HK-2 (cell line): ENCODE results near the gene SPPL2B.

ENCODE experiments used
- DNase-seq: peaks from one replicate; pipeline ENCODE4 v3.0.0-alpha.2; 2018; ENCODE audit not compliant: unreplicated experiment

SPPL2B gene

GRCh38 chr19:2323707-2324106 lies 4.8 kb upstream of the SPPL2B start:
- no peak for DNase-seq

GRCh38 chr19:2324220-2324948 lies 4.1 kb upstream of the SPPL2B start:
- DNase-seq, result no peak

GRCh38 chr19:2325281-2326046 lies 3.0 kb upstream of the SPPL2B start:
- DNase-seq, result no peak

DNA sequence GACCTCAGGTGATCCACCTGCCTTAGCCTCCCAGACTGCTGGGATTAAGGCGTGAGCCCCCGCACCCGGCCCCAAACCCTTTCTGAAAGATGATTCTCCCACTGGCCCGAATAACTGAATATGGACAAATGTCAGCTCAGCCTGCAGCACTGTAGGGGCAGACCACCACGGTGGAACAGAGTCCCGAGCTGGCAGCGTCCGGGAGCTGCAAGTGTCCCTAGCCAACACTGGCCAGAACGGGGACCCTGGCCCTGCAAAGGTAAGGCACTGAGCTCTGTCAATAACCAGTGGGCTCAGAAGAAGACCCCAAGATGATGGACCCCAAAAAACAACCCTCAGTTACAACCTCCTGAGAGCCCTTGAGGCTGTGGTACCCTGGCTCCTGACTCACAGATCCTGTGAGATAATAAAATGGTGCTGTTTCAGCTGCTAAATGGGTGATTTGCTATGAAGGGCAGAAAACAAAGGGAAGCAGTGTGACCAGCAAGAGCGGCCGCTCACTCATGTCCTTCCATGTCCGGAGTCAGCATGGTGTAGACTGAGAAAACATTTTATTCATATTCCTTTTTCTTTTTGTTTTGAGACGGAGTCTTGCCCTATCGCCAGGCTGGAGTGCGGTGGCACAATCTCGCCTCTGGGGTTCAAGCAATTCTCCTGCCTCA lies 1.7 kb upstream of the SPPL2B start:
- DNase-seq, result no peak

- DNase-seq, result peak; percentile 49
These were observed 597 bp upstream of the SPPL2B start for GRCh38 chr19:2327773-2328400.

GRCh38 chr19:2329149-2329478 lies 630 bp downstream of the SPPL2B start:
- no peak for DNase-seq

DNA sequence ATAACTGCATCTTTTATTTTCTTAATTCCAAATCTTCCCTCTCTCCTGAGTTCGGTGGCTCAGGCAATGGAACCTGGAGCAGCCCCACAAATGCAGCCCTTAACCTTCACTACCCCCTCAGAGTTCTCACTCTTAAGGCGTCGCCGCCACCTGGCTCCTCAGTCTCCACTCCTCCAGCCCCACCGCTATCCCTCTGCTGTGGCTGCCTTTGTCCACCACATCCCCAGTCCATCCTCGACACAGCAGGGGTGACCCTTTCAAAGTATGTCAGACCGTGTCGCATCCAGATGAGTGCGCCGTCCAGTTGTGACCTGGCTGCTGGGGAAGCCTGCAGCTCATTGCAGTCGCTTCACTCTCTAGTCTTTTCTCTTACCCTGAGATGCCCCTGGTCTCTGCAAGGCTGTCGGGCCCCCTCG lies 1.0 kb downstream of the SPPL2B start:
- no peak for DNase-seq

DNA sequence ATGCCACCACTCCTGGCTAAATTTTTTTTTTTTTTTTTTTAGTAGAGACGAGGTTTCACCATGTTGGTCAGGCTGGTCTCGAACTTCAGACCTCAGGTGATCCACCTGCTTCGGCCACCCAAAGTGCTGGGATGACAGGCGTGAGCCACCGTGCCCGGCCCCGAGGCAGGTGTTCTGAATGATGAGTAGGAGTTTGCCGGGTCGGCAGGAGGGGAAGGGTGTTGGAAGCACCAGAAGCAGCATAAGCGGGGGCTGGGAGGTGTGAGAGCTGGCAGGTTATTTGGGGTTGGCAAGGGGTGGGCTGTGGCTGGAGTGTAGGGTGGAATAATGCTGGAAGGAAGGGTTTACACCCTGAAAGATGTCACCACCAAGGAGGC lies 1.8 kb downstream of the SPPL2B start:
- DNase-seq, result no peak

GRCh38 chr19:2330632-2331284 lies 2.3 kb downstream of the SPPL2B start:
- DNase-seq, result no peak

GRCh38 chr19:2331601-2332246 lies 3.2 kb downstream of the SPPL2B start:
- no peak for DNase-seq

DNA sequence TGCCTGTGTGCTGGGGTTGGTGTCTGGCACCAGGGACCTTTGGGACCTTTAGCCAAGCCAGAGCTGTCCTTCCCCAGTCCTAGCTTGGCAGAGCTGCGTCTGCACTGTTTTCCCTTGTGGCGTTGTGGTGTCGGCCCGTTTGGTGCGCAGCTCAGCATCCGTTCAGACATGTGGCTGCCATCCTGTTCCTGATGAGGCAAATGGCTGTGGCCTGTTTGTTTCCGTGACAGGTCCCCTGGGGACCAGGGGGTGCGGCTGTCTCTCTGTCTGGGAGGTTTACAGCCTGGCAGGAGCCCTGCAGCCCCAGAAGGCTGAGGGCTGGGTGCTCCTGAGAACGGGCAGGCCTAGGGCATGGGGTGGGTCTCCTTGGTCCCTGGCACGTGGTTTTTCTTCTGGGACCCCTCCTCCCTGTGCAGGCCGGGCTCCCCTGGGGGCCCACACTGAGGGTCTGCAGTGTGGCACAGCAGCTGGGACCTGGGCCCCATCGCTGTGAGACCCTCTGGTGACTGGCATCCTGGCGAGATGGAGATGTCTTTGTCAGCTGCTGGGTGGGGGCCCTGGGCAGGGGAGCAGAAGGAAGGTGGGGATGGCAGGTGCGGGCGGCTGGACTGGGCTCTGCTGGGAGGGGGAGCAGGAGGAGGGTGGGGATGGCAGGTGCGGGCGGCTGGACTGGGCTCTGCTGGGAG lies 4.0 kb downstream of the SPPL2B start:
- DNase-seq, result no peak

DNA sequence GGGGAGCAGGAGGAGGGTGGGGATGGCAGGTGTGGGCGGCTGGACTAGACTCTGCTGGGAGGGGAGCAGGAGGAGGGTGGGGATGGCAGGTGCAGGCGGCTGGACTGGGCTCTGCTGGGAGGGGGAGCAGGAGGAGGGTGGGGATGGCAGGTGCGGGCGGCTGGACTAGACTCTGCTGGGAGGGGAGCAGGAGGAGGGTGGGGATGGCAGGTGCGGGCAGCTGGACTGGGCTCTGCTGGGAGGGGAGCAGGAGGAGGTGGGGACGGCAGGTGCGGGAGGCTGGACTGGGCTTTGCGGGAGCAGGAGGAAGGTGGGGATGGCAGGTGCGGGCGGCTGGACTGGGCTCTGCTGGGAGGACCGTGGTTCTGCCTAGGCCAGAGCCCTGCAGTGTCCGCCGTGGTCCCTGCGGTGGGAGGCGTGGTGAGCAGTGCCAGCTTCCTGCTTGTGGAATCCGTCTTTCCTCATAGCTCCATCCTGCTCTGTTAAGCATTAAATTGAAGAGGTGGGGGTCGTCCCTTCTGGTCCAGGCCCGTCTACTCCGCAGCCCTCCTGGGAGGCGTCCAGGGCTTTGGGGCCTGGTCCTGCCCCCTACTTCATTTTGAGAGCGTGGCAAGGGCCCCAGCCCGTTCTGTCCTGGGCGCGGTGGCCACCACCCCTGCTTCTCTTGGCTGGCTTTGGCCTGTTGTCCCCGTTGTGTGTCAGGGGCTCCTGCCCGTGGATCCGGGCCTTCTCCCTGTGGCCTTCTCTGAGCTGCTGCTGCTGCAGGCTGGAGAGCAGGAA lies 4.7 kb downstream of the SPPL2B start:
- no peak for DNase-seq

DNA sequence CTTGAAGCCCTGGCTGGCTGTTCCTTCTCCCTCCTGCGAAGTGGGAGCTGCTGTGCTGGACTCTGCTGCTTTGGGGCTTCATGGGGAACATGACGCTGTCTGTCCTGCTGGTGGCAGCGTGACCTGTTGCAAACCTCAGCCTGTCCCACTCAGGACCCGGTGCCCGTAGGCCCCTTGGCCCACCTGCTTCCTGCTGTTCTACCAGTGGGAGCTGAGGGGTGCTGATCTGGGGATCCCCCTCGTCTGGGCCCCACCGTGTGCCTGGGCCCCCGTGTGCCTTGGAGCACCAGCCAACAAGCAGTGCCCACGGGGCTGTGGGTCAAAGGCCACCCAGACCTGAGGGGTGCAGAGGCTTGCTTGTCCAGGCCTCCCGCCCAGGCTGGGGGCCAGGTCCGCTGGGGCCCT lies 5.3 kb downstream of the SPPL2B start:
- no peak for DNase-seq

GRCh38 chr19:2334426-2334825 lies 5.9 kb downstream of the SPPL2B start:
- no peak for DNase-seq

GRCh38 chr19:2334986-2335846 lies 6.7 kb downstream of the SPPL2B start:
- DNase-seq, result no peak

DNA sequence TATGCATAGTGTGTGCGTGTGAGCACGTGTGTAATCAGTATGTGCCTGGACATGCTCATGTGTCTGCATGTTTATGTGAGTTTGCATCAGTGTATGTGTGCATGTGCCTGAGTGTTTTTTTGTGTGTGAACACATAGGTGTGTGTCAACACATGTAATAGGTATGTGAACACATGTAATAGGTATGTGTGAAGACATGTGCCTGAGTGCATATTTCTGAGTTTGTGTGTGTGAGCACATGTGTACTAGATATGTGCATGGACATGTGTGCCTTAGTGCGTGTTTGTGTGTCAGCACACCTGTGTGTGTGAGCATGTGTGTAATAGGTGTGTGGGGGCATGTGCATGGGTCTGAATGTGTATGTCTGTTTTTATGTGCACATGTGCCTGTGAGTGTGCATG lies 7.4 kb downstream of the SPPL2B start:
- DNase-seq, result no peak

- DNase-seq, result no peak
These were observed 8.2 kb downstream of the SPPL2B start for GRCh38 chr19:2336528-2337328.

- DNase-seq, result no peak
These were observed 8.8 kb downstream of the SPPL2B start for GRCh38 chr19:2337329-2337707.
